Mucosa of rectum (tissue), 2 donors: Measurements from ENCODE around the gene POTEC.
"Not testable (repeated sequence)": the region's sequence is repeated elsewhere in the genome, so short reads cannot be mapped to it uniquely, and the experiment has no call there.

Experiments
- H3K27ac ChIP-seq, 2 donors: one replicate each; pipeline ENCODE4 v1.7.0; 2013; ENCODE audit warnings: inconsistent platforms in 2 of 2, low read depth in 2 of 2, low read length in 2 of 2
- H3K27me3 ChIP-seq, 2 donors: one replicate each; pipeline ENCODE4 v1.7.0; 2013; ENCODE audit warnings: low read length in 2 of 2; ENCODE audit not compliant: control insufficient read depth in 2 of 2, insufficient read depth in 2 of 2
- H3K36me3 ChIP-seq, 2 donors: one replicate each; pipeline ENCODE4 v1.7.0; 2013; ENCODE audit warnings: low read length in 2 of 2; ENCODE audit not compliant: control insufficient read depth in 2 of 2, insufficient read depth in 2 of 2
- H3K4me1 ChIP-seq, 2 donors: one replicate each; pipeline ENCODE4 v1.7.0; 2013; ENCODE audit warnings: low read length in 2 of 2, mild to moderate bottlenecking in 1 of 2; ENCODE audit not compliant: control insufficient read depth in 2 of 2, insufficient read depth in 2 of 2
- H3K4me3 ChIP-seq, 2 donors: one replicate each; pipeline ENCODE4 v1.7.0; 2013; ENCODE audit warnings: low read length in 2 of 2
- H3K9ac ChIP-seq, 2 donors: one replicate each; pipeline ENCODE4 v1.7.0; 2013; ENCODE audit warnings: low read length in 2 of 2, low read depth in 1 of 2, mild to moderate bottlenecking in 1 of 2
- H3K9me3 ChIP-seq, 2 donors: one replicate each; pipeline ENCODE4 v1.7.0; 2013; ENCODE audit warnings: low read length in 2 of 2; ENCODE audit not compliant: control insufficient read depth in 2 of 2
- donor health status: healthy.
- donor health status: Normal muscosa, but diverticular disease.

POTEC gene

GRCh38 chr18:14479076-14479475, 64.3 kb downstream of the POTEC start:
- not testable (repeated sequence) for H3K4me3 ChIP-seq, H3K4me1 ChIP-seq, H3K36me3 ChIP-seq, H3K27ac ChIP-seq, H3K9me3 ChIP-seq, H3K27me3 ChIP-seq, H3K9ac ChIP-seq

- not testable (repeated sequence) for H3K36me3 ChIP-seq, H3K27me3 ChIP-seq, H3K27ac ChIP-seq, H3K4me1 ChIP-seq, H3K9me3 ChIP-seq, H3K9ac ChIP-seq, H3K4me3 ChIP-seq
These were observed 67.9 kb downstream of the POTEC start for GRCh38 chr18:14475520-14475919.

DNA sequence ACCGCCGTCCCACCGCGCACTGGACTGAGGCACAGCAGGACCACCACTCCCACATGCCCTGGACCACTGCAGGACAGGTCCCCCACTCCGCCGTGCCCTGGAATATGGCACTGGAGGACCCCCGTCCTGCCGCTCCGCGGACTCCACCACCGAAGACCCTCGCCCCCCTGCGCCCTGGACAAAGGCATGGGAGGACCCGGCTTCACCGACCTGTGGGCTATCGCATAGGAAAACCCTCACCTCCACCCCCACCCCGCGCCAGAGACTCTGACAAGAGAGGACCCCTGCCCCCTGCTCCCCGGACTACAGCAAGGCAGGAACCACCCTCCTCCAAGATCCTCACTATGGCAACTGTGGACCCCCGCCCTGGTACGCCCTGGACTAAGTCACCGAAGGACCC, 68.6 kb downstream of the POTEC start:
- H3K27ac ChIP-seq, H3K9me3 ChIP-seq, H3K27me3 ChIP-seq, H3K4me1 ChIP-seq, H3K9ac ChIP-seq, H3K4me3 ChIP-seq, H3K36me3 ChIP-seq: not testable (repeated sequence)

GRCh38 chr18:14474007-14474720, 69.2 kb downstream of the POTEC start:
- H3K27ac ChIP-seq, H3K4me3 ChIP-seq: not testable (repeated sequence)

GRCh38 chr18:14473250-14474006, 70.0 kb downstream of the POTEC start:
- H3K4me1 ChIP-seq, H3K27ac ChIP-seq, H3K27me3 ChIP-seq, H3K9me3 ChIP-seq, H3K4me3 ChIP-seq, H3K36me3 ChIP-seq, H3K9ac ChIP-seq: not testable (repeated sequence)

More at GRCh38 chr18:14474007-14474720, 69.2 kb downstream of the POTEC start:
- H3K36me3 ChIP-seq, H3K9ac ChIP-seq, H3K9me3 ChIP-seq, H3K4me1 ChIP-seq, H3K27me3 ChIP-seq: not testable (repeated sequence)

GRCh38 chr18:14471286-14471685, 72.1 kb downstream of the POTEC start:
- H3K9ac ChIP-seq, H3K36me3 ChIP-seq, H3K4me3 ChIP-seq, H3K9me3 ChIP-seq, H3K4me1 ChIP-seq, H3K27me3 ChIP-seq, H3K27ac ChIP-seq: not testable (repeated sequence)

GRCh38 chr18:14470446-14470845, 73.0 kb downstream of the POTEC start:
- not testable (repeated sequence) for H3K36me3 ChIP-seq

GRCh38 chr18:14470046-14470445, 73.4 kb downstream of the POTEC start:
- not testable (repeated sequence) for H3K27me3 ChIP-seq, H3K4me1 ChIP-seq, H3K9ac ChIP-seq, H3K27ac ChIP-seq, H3K4me3 ChIP-seq, H3K36me3 ChIP-seq, H3K9me3 ChIP-seq

More at GRCh38 chr18:14470446-14470845, 73.0 kb downstream of the POTEC start:
- not testable (repeated sequence) for H3K9ac ChIP-seq, H3K4me3 ChIP-seq, H3K9me3 ChIP-seq, H3K4me1 ChIP-seq, H3K27me3 ChIP-seq, H3K27ac ChIP-seq

DNA sequence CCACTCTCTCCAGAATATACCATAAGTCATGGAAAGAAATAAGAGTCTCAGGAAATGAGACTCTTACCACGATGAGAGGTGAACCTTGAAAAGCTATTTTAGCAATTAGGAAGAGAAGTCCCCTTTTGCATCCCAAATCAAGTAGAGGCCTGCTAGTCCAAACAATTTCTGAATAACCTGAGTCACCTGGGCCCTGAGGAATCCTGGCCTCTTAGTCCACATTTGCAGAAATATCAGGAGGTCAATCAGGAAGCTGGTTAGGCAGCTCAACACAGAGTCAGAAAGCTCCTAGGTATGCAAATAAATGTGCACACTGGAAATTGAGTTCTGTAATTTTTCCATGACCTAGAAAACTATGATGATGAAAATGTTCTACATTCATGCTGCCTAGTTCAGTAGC, 77.4 kb downstream of the POTEC start:
- not testable (repeated sequence) for H3K4me3 ChIP-seq, H3K9ac ChIP-seq, H3K27ac ChIP-seq, H3K36me3 ChIP-seq, H3K9me3 ChIP-seq, H3K4me1 ChIP-seq, H3K27me3 ChIP-seq
